Brain microvascular endothelial cell (primary cell): ENCODE results near the gene SRSF9.
A peak's percentile ranks its signal among the peaks of the same experiment; 100 is the strongest.
"Not testable (repeated sequence)": the region's sequence is repeated elsewhere in the genome, so short reads cannot be mapped to it uniquely, and the experiment has no call there.

Experiments used
- DNase-seq: peaks from one replicate; pipeline ENCODE4 v3.0.0-alpha.2; 2020
- H3K27ac ChIP-seq: fragments of 250-450 bp; sonication (Bioruptor Pico); 2 replicates; pipeline ENCODE4 v1.5.1; 2020; ENCODE audit warnings: mild to moderate bottlenecking, moderate library complexity
- H3K27me3 ChIP-seq: fragments of 250-450 bp; sonication (Bioruptor Pico); replicated peaks from 2 replicates; pipeline ENCODE4 v1.5.1; 2020; ENCODE audit warnings: mild to moderate bottlenecking
- H3K36me3 ChIP-seq: fragments of 250-450 bp; sonication (Bioruptor Pico); replicated peaks from 2 replicates; pipeline ENCODE4 v1.5.1; 2020; ENCODE audit warnings: mild to moderate bottlenecking
- H3K4me3 ChIP-seq: 2 replicates; pipeline ENCODE4 v1.5.1; 2011; ENCODE audit warnings: low read depth, mild to moderate bottlenecking, control low read depth, low read length, moderate library complexity
- CTCF ChIP-seq: IDR thresholded peaks from 2 replicates; pipeline ENCODE4 v1.5.1; 2011; ENCODE audit warnings: low read depth, mild to moderate bottlenecking, moderate library complexity, low read length, control low read depth, inconsistent platforms; ENCODE audit errors: missing control alignments
- in situ Hi-C: cut with HindIII; loops from 2 replicates; pipeline ENCODE4 v1.10.0; 2017; ENCODE audit warnings: low sequenced_read_pairs, low pct_ligation_motif_present

Gene SRSF9

GRCh38 chr12:120469450-120470149, at the start of gene SRSF9:
SRSF9 (minus strand) TSS chr12:120469748; CDS start chr12:120469609, 139 bp downstream.
- peak; percentile 86 for TF ChIP-seq CTCF
- H3K4me3 ChIP-seq = peak within 1 kb of the TSS; percentile 91
- peak; percentile 90 for DNase-seq
- H3K27ac ChIP-seq = peak within 1 kb of the TSS; percentile 76
- peaks cover 25% of the 10 kb centered on the region for H3K36me3 ChIP-seq
- in situ Hi-C loops = no loop called here
- H3K27me3 ChIP-seq = no peaks in the 10 kb centered on the region

- in situ Hi-C loops, DNase-seq, H3K27me3 ChIP-seq, H3K27ac ChIP-seq, H3K36me3 ChIP-seq, H3K4me3 ChIP-seq: not testable (repeated sequence)
Measured at GRCh38 chr12:120519324-120519723, 49.8 kb upstream of the SRSF9 start.

GRCh38 chr12:120515496-120515895, 45.9 kb upstream of the SRSF9 start:
- H3K4me3 ChIP-seq = no peak overlapping the region
- no peak for DNase-seq
- in situ Hi-C loops = no loop called here
- H3K27me3 ChIP-seq = no peaks in the 10 kb centered on the region
- H3K36me3 ChIP-seq = peaks cover 12% of the 10 kb centered on the region
- H3K27ac ChIP-seq = no peak overlapping the region
- TF ChIP-seq CTCF = no peak

GRCh38 chr12:120514002-120514401, 44.5 kb upstream of the SRSF9 start:
- no peak for TF ChIP-seq CTCF
- H3K4me3 ChIP-seq = no peak overlapping the region
- peaks cover 14% of the 10 kb centered on the region for H3K36me3 ChIP-seq
- H3K27ac ChIP-seq = no peak overlapping the region
- no peaks in the 10 kb centered on the region for H3K27me3 ChIP-seq
- in situ Hi-C loops = no loop called here
- DNase-seq = no peak

GRCh38 chr12:120508537-120508936, 39.0 kb upstream of the SRSF9 start:
- Histone ChIP-seq H3K27me3 (no peaks in the 10 kb centered on the region), H3K4me3 (no peak overlapping the region), H3K27ac (no peak overlapping the region), H3K36me3 (peaks cover 9% of the 10 kb centered on the region)
- in situ Hi-C loops = no loop called here
- no peak for TF ChIP-seq CTCF
- DNase-seq = no peak

- in situ Hi-C loops = no loop called here
- Histone ChIP-seq H3K27ac (no peak overlapping the region), H3K4me3 (no peak overlapping the region), H3K27me3 (no peaks in the 10 kb centered on the region), H3K36me3 (peaks cover 6% of the 10 kb centered on the region)
- no peak for DNase-seq
- TF ChIP-seq CTCF = no peak
Measured at GRCh38 chr12:120504587-120504986, 35.0 kb upstream of the SRSF9 start.
